ENCODE data around the gene OR6J1.
"Not testable (repeated sequence)": the region's sequence is repeated elsewhere in the genome, so short reads cannot be mapped to it uniquely, and the experiment has no call there.

Gene OR6J1

DNA sequence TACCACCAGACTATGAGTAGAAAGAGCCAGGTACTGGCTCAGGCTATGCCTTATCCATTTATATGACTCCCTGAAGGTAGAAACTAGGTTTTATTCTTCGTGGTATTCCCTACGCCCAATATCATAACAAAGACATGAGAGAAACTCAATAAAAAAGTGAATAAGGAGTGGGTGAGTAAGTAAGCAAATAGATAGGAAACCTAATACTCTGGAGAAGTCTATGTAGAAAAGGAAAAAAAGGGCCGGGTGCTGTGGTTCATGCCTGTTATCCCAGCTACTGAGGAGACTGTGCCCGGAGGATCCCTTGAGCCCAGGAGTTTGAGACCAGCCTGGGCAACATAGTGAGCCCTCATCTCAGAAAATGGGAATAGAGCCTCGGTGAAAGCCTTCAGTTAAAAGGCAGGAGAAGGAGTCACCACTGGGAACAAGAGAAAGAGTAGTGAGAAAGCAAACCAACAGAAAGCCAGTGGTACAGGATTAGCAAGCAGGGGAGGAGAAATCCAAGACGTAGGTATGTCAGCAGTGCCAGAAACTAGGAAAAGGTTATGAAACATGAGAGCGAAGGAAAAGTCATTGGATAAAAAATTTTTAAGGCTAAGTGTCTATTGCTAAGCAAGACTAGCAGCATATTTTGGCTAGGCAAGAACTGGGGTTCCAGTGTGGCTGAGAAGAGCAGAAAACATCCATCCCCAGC, 6.0 kb upstream of the OR6J1 start:
- DNase-seq, result no peak

DNA sequence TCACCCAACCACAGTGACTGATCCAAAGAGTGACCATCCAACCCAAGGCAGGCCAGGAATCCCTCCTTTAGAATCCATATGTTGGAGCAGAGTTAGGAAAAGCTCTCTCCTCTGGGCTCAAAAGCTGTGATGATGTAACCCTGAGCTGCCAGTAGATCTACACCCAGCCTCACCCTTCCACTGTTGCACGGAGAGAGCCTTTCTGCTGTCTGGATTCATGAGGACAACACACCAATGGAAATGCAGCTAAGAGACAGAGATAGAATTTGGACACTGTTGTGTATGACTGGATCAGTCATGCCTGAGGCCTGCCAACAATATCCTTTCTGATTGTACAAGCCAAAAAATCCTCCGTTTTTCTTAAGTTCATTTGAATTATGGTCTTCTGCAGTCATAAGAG, 4.4 kb upstream of the OR6J1 start:
- no peak for DNase-seq

DNA sequence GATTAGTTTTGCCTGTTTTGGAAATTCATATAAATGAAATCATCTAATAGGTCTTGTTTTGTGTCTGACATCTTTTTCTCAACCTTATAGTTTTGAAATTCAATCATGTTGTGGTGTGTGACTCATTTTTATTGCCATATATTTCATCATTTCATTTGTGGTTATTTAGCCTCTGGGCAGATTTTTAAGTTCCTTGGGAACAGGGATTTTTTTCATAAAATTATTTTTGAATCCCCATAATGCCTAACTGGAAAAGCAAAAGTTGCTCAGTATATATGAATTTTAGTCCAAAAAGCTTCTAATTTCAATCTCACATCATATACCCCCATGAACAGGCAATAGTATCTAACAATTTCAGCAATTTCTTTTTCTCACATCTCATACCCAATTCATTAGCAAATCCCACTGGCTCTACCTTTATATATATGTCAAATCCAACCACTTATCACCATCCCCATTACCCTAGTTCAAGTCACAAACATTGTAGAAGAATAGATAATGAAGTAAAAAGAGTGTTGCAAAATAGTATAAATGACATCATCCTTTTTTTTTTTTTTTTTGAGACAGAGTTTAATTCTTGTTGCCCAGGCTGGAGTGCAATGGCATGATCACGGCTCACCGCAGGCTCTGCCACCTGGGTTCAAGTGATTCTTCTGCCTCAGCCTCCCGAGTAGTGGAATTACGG, 2.6 kb upstream of the OR6J1 start:
- DNase-seq, result peak; percentile 65

DNA sequence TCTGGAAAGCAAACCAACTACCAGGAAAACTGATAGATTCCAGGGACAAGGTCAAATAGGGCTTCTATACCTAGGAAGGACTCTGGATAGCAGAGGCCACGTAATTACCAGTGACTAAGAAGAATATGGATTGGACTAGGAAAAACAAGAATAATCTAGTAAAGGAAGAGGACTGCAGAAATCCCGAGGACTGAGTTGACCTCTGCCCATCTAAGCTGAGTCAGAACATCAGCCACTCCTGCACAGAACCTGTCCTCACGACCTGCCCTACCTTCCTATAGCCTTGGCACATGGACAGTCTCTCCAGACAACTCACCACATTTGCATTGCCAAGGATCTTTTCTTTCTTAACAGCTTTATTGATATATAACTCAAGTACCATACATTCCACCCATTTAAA, 2.3 kb downstream of the OR6J1 start:
- no peak for DNase-seq

DNA sequence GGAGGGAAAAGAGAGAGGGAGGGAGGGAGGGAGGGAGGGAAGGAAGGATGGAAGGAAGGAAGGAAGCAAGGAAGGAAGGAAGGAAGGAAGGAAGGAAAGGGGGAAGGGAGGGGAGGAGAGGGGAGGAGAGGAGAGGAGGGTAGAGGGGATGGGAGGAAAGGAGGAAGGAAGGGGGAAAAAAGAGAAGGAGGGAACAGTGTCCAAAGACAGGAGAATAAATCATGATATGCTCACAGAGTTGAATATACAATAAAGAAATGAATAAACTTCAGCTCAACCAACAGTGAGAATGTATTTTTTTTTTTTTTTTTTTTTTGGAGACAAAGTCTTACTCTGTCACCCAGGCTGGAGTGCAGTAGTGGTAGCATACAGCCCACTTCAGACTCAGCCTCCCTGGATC, 4.0 kb downstream of the OR6J1 start:
- DNase-seq, result no peak

DNA sequence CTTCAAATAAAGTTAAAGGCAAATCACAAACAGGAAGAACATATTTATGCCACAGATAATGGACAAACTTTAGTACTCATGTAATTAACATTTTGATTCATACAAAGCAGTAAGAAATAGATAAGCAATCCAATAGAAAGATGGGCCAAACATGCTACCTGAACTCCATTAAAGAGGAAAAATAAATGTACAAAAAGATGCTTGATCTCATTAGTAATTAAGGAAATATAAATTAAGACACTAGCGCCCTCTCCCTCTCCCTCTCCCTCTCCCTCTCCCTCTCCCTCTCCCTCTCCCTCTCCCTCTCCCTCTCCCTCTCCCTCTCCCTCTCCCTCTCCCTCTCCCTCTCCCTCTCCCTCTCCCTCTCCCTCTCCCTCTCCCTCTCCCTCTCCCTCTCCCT, 8.2 kb downstream of the OR6J1 start:
- not testable (repeated sequence) for DNase-seq

DNA sequence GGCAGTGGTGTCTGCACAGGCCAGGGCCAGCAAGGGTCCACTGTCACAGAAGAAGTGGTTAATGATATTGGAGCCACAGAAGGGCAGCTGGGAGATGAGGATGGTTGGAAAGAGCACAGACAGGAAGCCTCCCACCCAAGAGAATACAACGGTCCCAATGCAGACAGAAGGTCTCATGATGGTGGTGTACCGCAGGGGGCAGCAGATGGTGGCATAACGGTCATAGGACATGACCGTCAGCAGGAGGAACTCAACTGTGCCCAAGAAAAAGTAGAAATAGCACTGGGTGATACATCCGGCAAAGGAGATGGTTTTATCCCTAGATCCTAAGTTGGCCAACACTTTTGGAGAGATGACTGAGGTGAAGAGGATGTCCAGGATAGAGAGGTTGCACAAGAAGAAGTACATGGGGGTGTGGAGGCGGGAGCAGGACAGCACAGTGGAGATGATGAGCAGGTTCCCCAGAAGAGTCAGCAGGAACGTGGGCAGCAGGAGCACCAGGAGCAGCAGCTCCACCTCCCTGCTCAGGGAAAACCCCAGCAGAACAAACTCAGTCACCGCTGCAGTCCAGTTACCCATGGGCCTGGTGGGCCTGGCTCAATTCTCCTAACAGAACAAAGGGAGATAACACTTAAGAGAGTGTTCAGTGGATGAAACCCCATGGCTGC, 9.8 kb downstream of the OR6J1 start:
- peak; percentile 5 for DNase-seq

DNA sequence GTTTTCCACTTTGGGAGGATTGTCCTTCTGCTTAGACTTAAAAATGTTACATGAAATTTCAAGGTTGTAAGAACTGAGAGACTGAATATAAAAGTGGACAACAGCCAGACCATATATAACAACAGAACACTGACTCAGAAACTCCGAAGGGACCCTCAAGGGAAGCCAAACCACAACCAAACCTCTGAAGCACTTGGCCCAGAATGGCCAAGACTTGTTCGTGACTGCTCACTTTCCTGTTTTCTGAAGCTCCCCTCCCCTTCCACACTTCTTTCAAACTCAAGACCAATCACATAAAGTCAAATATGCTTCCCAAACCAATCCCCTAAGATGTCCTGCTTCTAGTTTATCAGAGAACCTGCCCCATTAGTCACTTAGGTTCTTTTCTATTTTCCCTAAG, 13.7 kb downstream of the OR6J1 start:
- DNase-seq, result no peak

DNA sequence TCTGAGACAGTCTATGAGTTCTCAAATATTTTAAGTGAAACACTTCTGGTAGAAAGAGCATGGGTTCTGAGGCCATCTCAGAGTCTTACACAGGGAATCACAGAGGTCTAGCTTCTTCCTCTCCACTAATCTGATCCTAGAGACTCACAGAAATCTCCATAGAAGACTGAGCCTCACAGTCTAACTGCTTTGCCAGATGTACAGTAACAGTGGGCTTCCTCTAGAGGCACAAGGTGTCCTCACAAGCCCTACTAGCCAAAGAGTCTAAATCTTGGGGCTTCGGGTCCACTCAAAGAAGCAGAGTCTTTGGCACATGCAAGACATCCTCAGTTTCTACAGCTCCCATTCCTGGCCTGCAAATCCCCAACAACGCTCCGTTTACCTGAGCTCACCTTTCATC, 14.1 kb downstream of the OR6J1 start:
- no peak for DNase-seq

DNA sequence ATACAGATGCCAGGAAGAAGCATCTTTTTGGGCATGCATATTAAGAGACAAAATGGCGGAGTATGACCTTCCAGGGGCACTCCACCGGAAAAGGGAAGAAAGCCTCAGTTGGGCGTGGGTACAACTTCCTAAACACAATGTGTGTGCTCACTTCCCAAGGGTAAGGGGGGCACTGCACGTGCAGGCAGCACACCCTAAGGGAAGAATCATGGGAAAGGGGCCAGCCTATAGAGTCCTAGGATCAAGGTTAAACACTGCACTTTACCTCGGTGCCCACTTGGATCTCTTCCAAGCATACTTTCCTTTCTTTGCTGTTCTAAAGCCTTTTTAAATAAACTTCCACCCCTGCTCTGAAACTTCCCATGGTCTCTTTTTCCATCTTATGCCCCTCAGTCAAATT, 14.8 kb downstream of the OR6J1 start:
- no peak for DNase-seq

DNA sequence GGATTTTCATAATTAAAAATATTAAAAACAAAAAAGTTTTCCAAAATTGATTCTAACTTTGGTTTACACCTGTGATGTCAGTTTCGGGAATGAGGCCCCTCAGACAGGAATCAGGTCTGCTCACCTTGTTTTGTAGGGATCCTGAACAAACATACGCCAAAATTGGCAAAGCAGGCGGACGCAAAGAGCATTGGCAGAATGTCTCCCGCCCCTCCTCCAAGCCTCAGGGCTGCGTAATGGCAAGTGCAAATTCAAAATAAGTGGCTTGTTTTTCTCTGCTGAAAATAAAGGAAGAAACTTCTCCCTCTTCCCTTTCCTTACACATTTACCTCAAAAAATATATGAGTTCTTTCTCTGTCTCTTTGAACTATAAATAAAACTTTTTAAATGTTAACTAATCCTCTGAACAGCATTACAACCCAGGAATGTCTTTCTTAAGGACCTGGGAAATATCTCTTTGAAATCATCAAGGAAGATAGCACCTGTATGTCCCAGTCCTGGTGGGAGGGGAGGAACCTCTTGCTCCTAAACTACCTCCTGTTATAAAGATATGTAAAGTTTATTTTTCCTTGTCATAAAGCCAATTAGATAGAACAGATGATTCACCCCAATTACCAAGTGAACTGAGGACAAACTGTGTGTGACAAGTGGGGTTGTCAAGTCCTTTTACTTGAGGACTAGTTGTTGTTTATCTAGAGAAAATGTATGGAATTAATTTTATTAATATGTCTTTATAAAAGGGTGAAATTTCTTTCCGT, 16.5 kb downstream of the OR6J1 start:
- no peak for DNase-seq

DNA sequence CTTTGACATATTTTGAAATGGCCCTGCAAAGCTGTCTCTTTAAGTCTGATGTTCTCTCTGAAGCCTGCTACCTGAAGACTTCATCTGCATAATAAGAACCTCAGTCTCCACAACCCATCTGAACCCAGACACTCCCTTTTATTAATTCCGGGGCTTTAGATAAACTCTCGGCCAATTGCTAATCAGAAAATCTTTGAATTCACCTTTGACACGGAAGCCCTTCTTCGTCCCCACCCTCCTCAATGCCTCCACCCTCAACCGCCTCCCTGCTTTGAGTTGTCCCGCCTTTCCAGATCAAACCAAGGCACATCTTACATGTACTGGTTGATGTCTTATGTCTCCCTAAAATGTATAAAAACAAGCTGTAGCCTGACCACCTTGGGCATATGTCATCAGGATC, 17.6 kb downstream of the OR6J1 start:
- no peak for DNase-seq

DNA sequence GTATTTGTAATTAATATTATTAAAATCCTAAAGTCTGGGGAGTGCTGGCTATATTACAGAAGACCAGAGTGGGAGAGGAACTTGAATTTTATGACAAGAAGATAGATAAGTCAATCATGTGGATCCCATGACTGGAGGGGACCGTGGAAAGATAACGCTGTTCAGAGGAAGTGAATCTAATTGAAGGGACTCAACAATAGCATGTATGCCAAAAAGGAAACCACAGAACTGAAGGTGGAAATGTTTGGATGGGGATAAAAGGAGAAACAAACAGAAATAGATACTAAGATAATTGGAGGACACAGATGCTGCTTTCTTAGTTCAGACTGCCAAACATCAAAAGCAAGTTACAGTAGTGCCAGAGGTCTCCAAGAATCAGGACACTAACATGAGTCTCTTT, 21.1 kb downstream of the OR6J1 start:
- peak; percentile 33 for DNase-seq

DNA sequence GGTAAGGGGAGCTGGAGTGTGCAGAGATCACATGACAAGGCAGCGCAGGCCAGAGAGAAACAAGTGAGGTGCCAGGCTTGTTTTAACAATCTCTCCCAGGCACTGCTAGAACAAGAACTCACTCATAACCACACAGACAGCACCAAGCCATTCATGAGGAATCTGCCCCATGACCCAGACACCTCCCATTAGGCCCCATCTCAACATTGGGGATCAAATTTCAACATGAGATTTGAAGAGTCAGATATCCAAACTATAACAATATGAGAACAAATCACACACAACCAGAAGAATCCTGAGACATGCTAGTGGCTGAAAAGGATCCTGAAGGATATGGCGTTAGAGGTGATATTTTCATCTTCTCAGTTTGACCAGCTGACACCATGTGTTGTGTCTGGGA, 21.9 kb downstream of the OR6J1 start:
- no peak for DNase-seq

DNA sequence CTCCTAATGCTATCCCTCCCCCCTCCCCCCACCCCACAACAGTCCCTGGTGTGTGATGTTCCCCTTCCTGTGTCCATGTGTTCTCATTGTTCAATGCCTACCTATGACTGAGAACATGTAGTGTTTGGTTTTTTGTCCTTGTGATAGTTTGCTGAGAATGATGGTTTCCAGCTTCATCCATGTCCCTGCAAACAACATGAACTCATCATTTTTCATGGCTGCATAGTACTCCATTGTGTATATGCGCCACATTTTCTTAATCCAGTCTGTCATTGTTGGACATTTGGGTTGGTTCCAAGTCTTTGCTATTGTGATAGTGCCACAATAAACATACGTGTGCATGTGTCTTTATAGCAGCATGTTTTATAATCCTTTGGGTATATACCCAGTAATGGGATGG, 28.4 kb downstream of the OR6J1 start:
- DNase-seq, result not testable (repeated sequence)

DNA sequence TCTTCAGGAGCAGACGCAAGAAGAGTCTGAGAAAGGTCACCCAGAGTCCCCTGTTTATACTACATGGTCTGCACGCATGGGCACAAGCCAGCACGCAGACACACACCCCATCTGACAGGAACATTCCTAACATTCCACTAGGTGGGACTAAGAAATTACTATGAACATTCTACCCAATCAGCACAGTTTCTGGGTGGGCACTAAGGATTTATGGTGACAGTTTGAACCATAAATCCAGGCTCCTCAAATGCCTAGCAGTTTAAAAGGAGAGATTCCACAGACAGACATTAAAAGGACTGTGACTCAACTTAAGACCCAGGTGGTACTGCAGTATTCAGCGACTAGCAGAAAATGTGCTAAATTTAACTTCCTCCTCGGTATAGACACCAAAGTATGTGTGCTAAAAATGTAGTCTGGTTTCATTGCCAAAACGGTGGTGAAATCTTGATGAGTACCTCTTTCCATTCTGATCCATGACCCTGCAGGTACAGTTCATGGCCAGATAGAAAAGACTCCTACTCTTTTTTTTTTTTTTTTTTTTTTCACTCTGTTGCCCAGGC, 29.8 kb downstream of the OR6J1 start:
- no peak for DNase-seq

DNA sequence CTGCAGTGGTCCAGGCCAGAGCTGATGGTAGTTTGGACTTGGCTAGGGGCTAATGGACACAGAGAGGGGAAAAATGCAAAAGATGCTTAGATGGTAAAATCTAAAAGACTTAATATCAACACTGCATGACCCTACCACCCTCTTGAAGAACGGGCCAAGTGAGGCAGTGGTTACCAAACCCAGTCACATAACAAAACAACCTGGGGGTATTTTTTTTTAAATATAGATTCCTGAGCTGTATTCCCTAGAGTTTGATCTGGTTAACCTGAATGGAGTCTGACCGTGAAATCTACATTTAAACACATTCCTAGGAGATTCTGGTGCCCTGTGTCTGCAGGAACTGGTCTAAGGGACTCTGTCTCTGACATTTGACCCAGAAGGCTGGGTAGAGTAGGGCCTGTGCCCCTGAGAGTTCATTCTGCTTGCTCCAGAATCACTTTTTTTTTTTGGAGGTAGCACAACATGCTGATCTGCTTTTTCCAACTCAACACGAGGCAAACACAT, 30.4 kb downstream of the OR6J1 start:
- no peak for DNase-seq

DNA sequence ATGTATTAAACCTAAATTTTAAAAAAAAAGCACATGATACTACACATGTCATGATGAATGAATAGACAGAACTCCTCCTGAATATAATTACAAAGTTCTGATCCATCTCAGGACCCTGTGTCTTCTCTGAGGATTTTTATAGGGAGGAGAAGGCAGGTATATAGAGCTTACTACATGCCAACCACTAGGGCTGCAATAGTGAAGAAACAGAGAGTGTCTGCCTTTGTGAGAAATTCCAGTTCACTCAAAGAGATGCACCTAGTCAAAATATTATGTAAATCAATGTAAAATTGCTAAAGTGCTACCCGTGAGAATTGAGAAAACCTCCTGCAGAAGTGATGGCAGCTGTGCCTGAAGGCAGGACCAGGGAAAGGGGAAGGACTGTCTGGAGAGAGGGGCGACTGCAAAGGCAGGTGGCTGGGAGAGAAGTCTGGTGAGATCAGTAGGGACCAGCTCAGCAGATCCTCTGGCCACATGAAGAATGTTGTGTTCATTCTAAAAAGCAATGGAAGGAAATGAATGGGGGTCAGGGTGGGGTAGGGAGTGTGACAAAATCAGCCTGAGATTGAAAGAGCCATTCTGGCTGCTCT, 31.0 kb downstream of the OR6J1 start:
- no peak for DNase-seq

DNA sequence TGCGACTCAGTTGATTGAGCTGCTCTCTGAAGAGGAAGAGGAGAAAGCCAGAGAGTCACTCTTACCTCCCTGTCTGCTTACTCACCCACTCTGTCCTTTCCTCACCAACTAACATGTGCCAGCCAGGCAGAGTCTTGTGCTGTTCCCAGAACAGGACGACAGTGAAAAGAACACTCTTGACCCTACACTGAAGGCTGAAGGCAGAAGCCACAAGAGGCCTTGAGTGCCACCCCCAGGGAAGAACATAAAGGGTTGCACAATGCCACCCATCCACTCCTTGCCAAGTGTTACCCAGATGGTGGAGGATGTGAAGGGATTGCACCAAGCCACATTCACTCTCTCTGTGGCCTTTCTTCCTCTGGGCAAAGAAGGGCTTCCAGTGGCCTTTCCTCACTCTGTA, 33.2 kb downstream of the OR6J1 start:
- DNase-seq, result no peak

DNA sequence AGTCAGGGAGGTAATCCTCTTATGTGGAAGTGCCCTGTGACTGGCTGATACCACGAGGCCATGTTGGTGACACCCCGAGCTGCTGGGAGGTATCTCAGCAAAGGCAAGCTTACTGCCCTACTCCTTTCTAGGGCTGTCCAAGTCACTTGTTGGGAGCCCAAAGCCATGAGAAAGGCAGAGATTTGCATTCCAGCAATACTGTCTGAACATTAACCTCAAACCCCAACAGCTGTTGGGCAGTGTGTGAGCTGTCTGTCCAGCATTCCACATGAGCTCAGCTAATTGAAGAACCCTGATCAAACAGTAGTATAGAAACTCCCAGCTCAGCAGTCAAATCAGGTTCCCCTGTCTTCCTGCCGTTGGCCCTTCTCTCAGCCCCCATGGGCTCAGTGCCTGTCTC, 36.9 kb downstream of the OR6J1 start:
- DNase-seq, result no peak

DNA sequence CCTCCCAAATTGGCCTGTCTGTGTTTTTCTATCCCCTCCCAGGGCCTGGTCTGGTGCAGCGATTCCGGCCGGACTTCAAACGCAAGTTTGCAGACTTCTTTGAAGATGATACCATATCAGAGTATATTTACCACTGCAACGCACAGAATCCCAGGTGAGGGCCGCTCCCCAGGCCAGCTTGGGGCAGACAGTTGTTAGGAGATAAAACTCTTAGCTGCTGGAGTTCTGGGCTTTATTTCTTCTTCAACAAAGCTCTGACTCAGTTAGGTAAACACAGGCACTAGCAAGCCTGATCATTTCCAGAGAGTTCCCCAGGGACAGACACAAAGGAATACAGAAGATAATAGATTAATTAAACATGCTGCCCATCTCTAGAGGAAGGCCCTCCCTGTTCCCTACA, 37.8 kb downstream of the OR6J1 start:
- no peak for DNase-seq

DNA sequence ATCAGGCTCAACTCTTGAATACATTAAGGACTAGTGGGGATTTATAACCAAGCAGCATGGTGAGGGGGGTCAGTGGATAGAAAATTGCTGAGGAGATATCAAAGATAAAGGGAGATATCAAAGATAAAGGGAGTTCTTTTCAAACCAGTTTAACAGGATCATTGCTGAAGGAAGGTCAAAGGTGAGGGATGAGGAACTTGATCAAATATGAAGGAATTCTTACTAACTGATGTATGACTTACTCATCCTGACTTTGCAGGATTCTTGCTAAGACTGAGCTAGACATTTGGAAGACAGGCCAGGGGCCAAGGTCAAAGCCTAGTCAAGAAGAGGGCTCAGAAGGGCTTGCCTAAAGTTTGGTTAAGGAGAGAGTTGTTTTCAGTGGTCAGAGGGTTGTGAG, 41.3 kb downstream of the OR6J1 start:
- DNase-seq, result no peak

DNA sequence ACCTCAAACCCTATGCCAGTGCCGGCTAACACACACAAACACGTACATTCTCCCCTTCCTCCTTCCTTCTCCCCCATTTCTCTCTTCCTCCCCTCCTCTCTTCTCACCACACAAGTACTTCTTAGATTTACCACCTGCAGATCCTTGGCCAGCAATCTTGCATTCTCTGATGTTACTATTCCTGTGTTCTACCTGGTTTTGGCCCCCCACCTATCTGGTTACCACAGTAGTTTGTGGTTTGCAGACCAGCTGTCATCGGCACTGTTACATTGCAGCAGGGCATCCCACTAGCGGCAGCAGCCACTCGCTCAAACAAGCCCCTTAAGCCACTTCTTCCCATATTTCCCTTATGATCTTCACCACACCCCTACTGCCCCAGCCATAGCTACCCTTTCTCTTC, 42.2 kb downstream of the OR6J1 start:
- no peak for DNase-seq
